Keratinocyte (primary cell): ENCODE measurements around the gene PSMB11. TPM values are rescaled to one million over a fixed set of nuclear protein-coding genes. Genes with fewer than 3 reads are reported as not detected.

ENCODE experiments used
- DNase-seq: peaks from one replicate; pipeline ENCODE4 v3.0.0-alpha.2; 2011; ENCODE audit warnings: low read depth, missing footprints, low spot score
- FAIRE-seq: peaks from 2 replicates; lab custom pipeline; 2011; peaks lifted over from hg19 to GRCh38; lab: Jason Lieb, UNC
- H2AFZ ChIP-seq: 2 replicates; pipeline ENCODE4 v1.6.0; 2012; ENCODE audit warnings: low read length, control low read depth, inconsistent platforms; ENCODE audit not compliant: control insufficient read depth
- H3K27ac ChIP-seq: 2 replicates; pipeline ENCODE4 v1.5.1; 2011; ENCODE audit warnings: low read length; ENCODE audit not compliant: control insufficient read depth, insufficient read depth
- H3K27me3 ChIP-seq: 3 replicates; pipeline ENCODE4 v1.6.0; 2011; ENCODE audit warnings: low read length; ENCODE audit not compliant: control insufficient read depth, insufficient read depth; ENCODE audit errors: extremely low read depth
- H3K36me3 ChIP-seq, 2 experiments: 2 replicates in 1 of 2; 3 replicates in 1 of 2; pipeline ENCODE4 v1.5.1; 2011; ENCODE audit warnings: low read length in 2 of 2, mild to moderate bottlenecking in 1 of 2; ENCODE audit not compliant: control insufficient read depth in 2 of 2, insufficient read depth in 2 of 2; ENCODE audit errors: extremely low read depth in 1 of 2
- H3K4me1 ChIP-seq: 3 replicates; pipeline ENCODE4 v1.5.1; 2011; ENCODE audit warnings: low read length; ENCODE audit not compliant: control insufficient read depth, insufficient read depth; ENCODE audit errors: extremely low read depth
- H3K4me2 ChIP-seq: 3 replicates; pipeline ENCODE4 v1.6.0; 2011; ENCODE audit warnings: low read depth, low read length; ENCODE audit not compliant: control insufficient read depth, insufficient read depth; ENCODE audit errors: extremely low read depth
- H3K4me3 ChIP-seq, 3 experiments: fragments of 200-600 bp in 1 of 3; sonication (generic) in 1 of 3; 2 replicates in 2 of 3; 3 replicates in 1 of 3; pipeline ENCODE4 v1.5.1; 2011 to 2016; ENCODE audit warnings: low read length in 3 of 3, mild to moderate bottlenecking in 3 of 3, control low read depth in 2 of 3, inconsistent platforms in 1 of 3, low read depth in 1 of 3, mixed read lengths in 1 of 3, mixed run types in 1 of 3, moderate library complexity in 1 of 3; ENCODE audit not compliant: control insufficient read depth in 2 of 3, insufficient read depth in 2 of 3; ENCODE audit errors: extremely low read depth in 1 of 3
- H3K79me2 ChIP-seq: 2 replicates; pipeline ENCODE4 v1.6.0; 2012; ENCODE audit warnings: low read length; ENCODE audit not compliant: control insufficient read depth, insufficient read depth
- H3K9ac ChIP-seq: 3 replicates; pipeline ENCODE4 v1.6.0; 2011; ENCODE audit warnings: low read length; ENCODE audit not compliant: control insufficient read depth, insufficient read depth; ENCODE audit errors: extremely low read depth
- H3K9me1 ChIP-seq: 3 replicates; pipeline ENCODE4 v1.6.0; 2011; ENCODE audit warnings: low read length; ENCODE audit not compliant: control insufficient read depth, insufficient read depth; ENCODE audit errors: extremely low read depth
- H3K9me3 ChIP-seq: 2 replicates; pipeline ENCODE4 v1.5.1; 2012; ENCODE audit warnings: low read depth, low read length; ENCODE audit not compliant: control insufficient read depth
- H4K20me1 ChIP-seq: 3 replicates; pipeline ENCODE4 v1.6.0; 2011; ENCODE audit warnings: low read length; ENCODE audit not compliant: control insufficient read depth, insufficient read depth; ENCODE audit errors: extremely low read depth
- CTCF ChIP-seq, 3 experiments: IDR thresholded peaks in 1 of 3; conservative IDR thresholded peaks in 1 of 3; optimal IDR thresholded peaks in 1 of 3; 2 replicates in 2 of 3; 3 replicates in 1 of 3; pipeline versions ENCODE3 to v1.5.1; 2011; ENCODE audit warnings: low read length in 3 of 3, mild to moderate bottlenecking in 3 of 3, moderate library complexity in 2 of 3, control low read depth in 1 of 3, inconsistent platforms in 1 of 3; ENCODE audit not compliant: insufficient read depth in 2 of 3; ENCODE audit errors: extremely low read depth in 1 of 3
- EZH2 ChIP-seq: IDR thresholded peaks from one replicate; pipeline ENCODE4 v1.6.1; 2012; ENCODE audit warnings: inconsistent platforms, mild to moderate bottlenecking, low read length, moderate library complexity
- dilution Hi-C: fragments of 300-500 bp; cut with MboI; formaldehyde crosslinking; loops from one replicate; pipeline ENCODE4 v1.7.0; 2020; ENCODE audit warnings: low sequenced_read_pairs; ENCODE audit not compliant: extremely low pct_ligation_motif_present
- polyA plus RNA-seq, 5 experiments: library from polyadenylated mRNA; depleted of rRNA in 3 of 5; stranded (reverse) in 3 of 5; stranded (forward) in 1 of 5; unstranded in 1 of 5; fragments of >200 nt; gene quantifications; 1 replicate in 1 of 5; 2 replicates in 3 of 5; 3 replicates in 1 of 5; pipeline versions ENCODE4 v1.2.1 to v1.2.3, GENCODE V29; 2011 to 2012; ENCODE audit warnings: missing spikeins in 2 of 5, low read depth in 1 of 5, low replicate concordance in 1 of 5

PSMB11 gene
- polyA plus RNA-seq, 1 donor (not counting 4 experiments of a cell fraction or from before 2014, with no cell fraction given) = not detected

GRCh38 chr14:23067847-23068788 is 26.1 kb downstream of the PSMB11 start:
- H3K4me3 ChIP-seq = no peak overlapping the region
- H3K4me2 ChIP-seq = peak overlapping the region; percentile 47
- peaks cover 53% of the 10 kb centered on the region for H3K79me2 ChIP-seq

GRCh38 chr14:23068789-23069412 is 26.9 kb downstream of the PSMB11 start:
- Histone ChIP-seq H3K9ac (no peak overlapping the region), H3K27me3 (no peaks in the 10 kb centered on the region), H3K4me1 (peaks cover 23% of the 10 kb centered on the region), H4K20me1 (peaks cover 19% of the 10 kb centered on the region), H3K4me3 (no peak overlapping the region), H2AFZ (no peak overlapping the region), H3K9me1 (peaks cover 4% of the 10 kb centered on the region), H3K27ac (no peak overlapping the region), H3K9me3 (no peaks in the 10 kb centered on the region), H3K79me2 (peaks cover 53% of the 10 kb centered on the region), H3K36me3 (peaks cover 42 to 55% of the 10 kb centered on the region in 2 experiments), H3K4me2 (peak overlapping the region; percentile 47)
- dilution Hi-C loops = no loop called here
- DNase-seq = peak; percentile 58
- FAIRE-seq = peak; percentile 49
- peak; percentile 91 to 100 (median 97) for TF ChIP-seq CTCF (optimal IDR thresholded peaks at IDR 0.05 in 1 of 3, IDR thresholded peaks at IDR 0.05 in 1 of 3, conservative IDR thresholded peaks at IDR 0.05 in 1 of 3; ENCODE audit: extremely low read depth in 1 of 3, insufficient read depth in 2 of 3, low read length in 3 of 3)
- TF ChIP-seq EZH2 = no peak

More at GRCh38 chr14:23067847-23068788, 26.1 kb downstream of the PSMB11 start:
- no peak for TF ChIP-seq EZH2
- TF ChIP-seq CTCF (optimal IDR thresholded peaks at IDR 0.05 in 1 of 3, IDR thresholded peaks at IDR 0.05 in 1 of 3, conservative IDR thresholded peaks at IDR 0.05 in 1 of 3; ENCODE audit: extremely low read depth in 1 of 3, insufficient read depth in 2 of 3, low read length in 3 of 3) = no peak
- peaks cover 19% of the 10 kb centered on the region for H4K20me1 ChIP-seq
- dilution Hi-C loops = no loop called here
- no peaks in the 10 kb centered on the region for H3K27me3 ChIP-seq
- H3K36me3 ChIP-seq = peaks cover 48 to 62% of the 10 kb centered on the region in 2 experiments
- no peaks in the 10 kb centered on the region for H3K9me3 ChIP-seq
- FAIRE-seq = no peak
- no peak for DNase-seq
- H2AFZ ChIP-seq = no peak overlapping the region
- H3K9ac ChIP-seq = no peak overlapping the region
- peaks cover 23% of the 10 kb centered on the region for H3K4me1 ChIP-seq
- H3K9me1 ChIP-seq = peaks cover 4% of the 10 kb centered on the region
- H3K27ac ChIP-seq = no peak overlapping the region
